Neural progenitor cell (in vitro differentiated cells): ENCODE results near the gene NRG3. TPM values are rescaled to one million over a fixed set of nuclear protein-coding genes. Genes with fewer than 3 reads are reported as not detected.

Experiments
- DNase-seq: peaks from one replicate; pipeline ENCODE4 v3.0.0-alpha.2; 2016; ENCODE audit warnings: low spot score
- H2AFZ ChIP-seq: fragments of 200-600 bp; sonication (generic); replicated peaks from 2 replicates; pipeline ENCODE4 v1.6.1; 2016; ENCODE audit warnings: antibody characterized with exemption
- H3F3A ChIP-seq: fragments of 200-600 bp; sonication (generic); 2 replicates; pipeline ENCODE4 v1.6.1; 2016; ENCODE audit warnings: antibody characterized with exemption, low read depth
- H3K27ac ChIP-seq: fragments of 200-600 bp; sonication (generic); 2 replicates; pipeline ENCODE4 v1.5.1; 2016; ENCODE audit warnings: mild to moderate bottlenecking
- H3K27me3 ChIP-seq: fragments of 200-600 bp; sonication (generic); 2 replicates; pipeline ENCODE4 v1.6.1; 2016; ENCODE audit warnings: mild to moderate bottlenecking, moderate library complexity
- H3K36me3 ChIP-seq: fragments of 200-600 bp; sonication (generic); 2 replicates; pipeline ENCODE4 v1.5.1; 2016
- H3K4me1 ChIP-seq: fragments of 200-600 bp; sonication (generic); 2 replicates; pipeline ENCODE4 v1.6.1; 2016; ENCODE audit warnings: mixed run types
- H3K4me2 ChIP-seq: fragments of 200-600 bp; sonication (generic); 2 replicates; pipeline ENCODE4 v1.6.1; 2016
- H3K4me3 ChIP-seq: fragments of 200-600 bp; sonication (generic); 2 replicates; pipeline ENCODE4 v1.5.1; 2016
- H3K79me2 ChIP-seq: fragments of 200-600 bp; sonication (generic); 2 replicates; pipeline ENCODE4 v1.6.1; 2016; ENCODE audit warnings: low read depth
- H3K9ac ChIP-seq: fragments of 200-600 bp; sonication (generic); 2 replicates; pipeline ENCODE4 v1.6.1; 2016
- H3K9me3 ChIP-seq: fragments of 200-600 bp; sonication (generic); 2 replicates; pipeline ENCODE4 v1.5.1; 2016; ENCODE audit warnings: low read depth
- H4K20me1 ChIP-seq: fragments of 200-600 bp; sonication (generic); 2 replicates; pipeline ENCODE4 v1.6.1; 2016; ENCODE audit warnings: low read depth
- H3K27ac Mint-ChIP-seq: 3 replicates; pipeline ENCODE4 v1.8.0; 2021; ENCODE audit warnings: mixed read lengths
- H3K27me3 Mint-ChIP-seq: 2 replicates; pipeline ENCODE4 v1.8.0; 2022; ENCODE audit warnings: low read depth, mild to moderate bottlenecking, inconsistent platforms, moderate library complexity, mixed read lengths; ENCODE audit not compliant: insufficient read depth
- H3K36me3 Mint-ChIP-seq: 3 replicates; pipeline ENCODE4 v1.8.0; 2021; ENCODE audit warnings: mixed read lengths
- H3K4me1 Mint-ChIP-seq: 3 replicates; pipeline ENCODE4 v1.8.0; 2021; ENCODE audit warnings: mixed read lengths
- H3K4me3 Mint-ChIP-seq: 3 replicates; pipeline ENCODE4 v1.8.0; 2021; ENCODE audit warnings: mild to moderate bottlenecking, moderate library complexity, mixed read lengths
- H3K9me3 Mint-ChIP-seq: 3 replicates; pipeline ENCODE4 v1.8.0; 2020; ENCODE audit warnings: mixed read lengths
- EZH2 ChIP-seq: fragments of 200-600 bp; sonication (generic); IDR thresholded peaks from 2 replicates; pipeline ENCODE4 v1.6.1; 2017; ENCODE audit warnings: antibody characterized with exemption, mild to moderate bottlenecking, moderate library complexity
- EZH2phosphoT487 ChIP-seq: fragments of 200-600 bp; sonication (generic); IDR thresholded peaks from 2 replicates; pipeline ENCODE4 v1.6.1; 2017; ENCODE audit warnings: antibody characterized with exemption
- total RNA-seq: library from RNA; depleted of rRNA; stranded (reverse); fragments of >200 nt; gene quantifications from 2 replicates; pipeline ENCODE4 v1.2.3, GENCODE V29; 2015; ENCODE audit warnings: low replicate concordance
- TF ChIP-seq, protein P1 (sequence below): fragments of 200-600 bp; sonication (generic); IDR thresholded peaks from 2 replicates; pipeline ENCODE4 v1.5.1; 2017; ENCODE audit warnings: antibody characterized with exemption, mild to moderate bottlenecking

The NRG3 gene
- total RNA-seq, 1 donor from 2014 or later: 1.9 TPM

DNA sequence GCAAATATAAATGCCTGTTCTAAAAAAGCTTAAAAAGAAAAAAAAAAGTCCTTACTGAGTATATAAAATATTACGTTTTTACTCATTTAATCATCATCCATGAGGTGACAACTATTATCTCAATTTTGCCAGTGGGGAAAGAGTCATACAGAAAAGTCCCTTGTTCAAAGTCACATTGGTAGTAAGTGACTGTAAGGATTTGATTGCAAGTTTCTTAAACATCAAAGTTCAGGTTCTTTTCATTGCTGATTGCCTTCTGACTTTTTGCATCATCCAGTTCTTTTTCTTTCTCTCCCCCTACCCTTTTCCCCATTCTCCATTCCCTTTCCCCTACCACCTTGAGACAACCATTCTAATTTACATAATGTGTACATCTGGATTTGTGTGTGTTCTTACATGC, 363.3 kb downstream of the NRG3 start:
- Mint-ChIP-seq H3K4me3 (no peak overlapping the region), H3K4me1 (peaks cover 3% of the 10 kb centered on the region), H3K27ac (no peak overlapping the region), H3K9me3 (peaks cover 4% of the 10 kb centered on the region), H3K36me3 (no peaks in the 10 kb centered on the region), H3K27me3 (no peaks in the 10 kb centered on the region)
- no peak for DNase-seq
- Histone ChIP-seq H3K9me3 (no peaks in the 10 kb centered on the region), H3K4me1 (peaks cover 8% of the 10 kb centered on the region), H3K36me3 (no peaks in the 10 kb centered on the region), H3K79me2 (no peaks in the 10 kb centered on the region), H3K4me3 (no peak overlapping the region), H4K20me1 (no peaks in the 10 kb centered on the region), H3K4me2 (no peak overlapping the region), H3K27me3 (no peaks in the 10 kb centered on the region), H2AFZ (no peak overlapping the region), H3K9ac (no peak overlapping the region), H3F3A (no peaks in the 10 kb centered on the region), H3K27ac (no peak overlapping the region)
- TF ChIP-seq, protein P1, sequence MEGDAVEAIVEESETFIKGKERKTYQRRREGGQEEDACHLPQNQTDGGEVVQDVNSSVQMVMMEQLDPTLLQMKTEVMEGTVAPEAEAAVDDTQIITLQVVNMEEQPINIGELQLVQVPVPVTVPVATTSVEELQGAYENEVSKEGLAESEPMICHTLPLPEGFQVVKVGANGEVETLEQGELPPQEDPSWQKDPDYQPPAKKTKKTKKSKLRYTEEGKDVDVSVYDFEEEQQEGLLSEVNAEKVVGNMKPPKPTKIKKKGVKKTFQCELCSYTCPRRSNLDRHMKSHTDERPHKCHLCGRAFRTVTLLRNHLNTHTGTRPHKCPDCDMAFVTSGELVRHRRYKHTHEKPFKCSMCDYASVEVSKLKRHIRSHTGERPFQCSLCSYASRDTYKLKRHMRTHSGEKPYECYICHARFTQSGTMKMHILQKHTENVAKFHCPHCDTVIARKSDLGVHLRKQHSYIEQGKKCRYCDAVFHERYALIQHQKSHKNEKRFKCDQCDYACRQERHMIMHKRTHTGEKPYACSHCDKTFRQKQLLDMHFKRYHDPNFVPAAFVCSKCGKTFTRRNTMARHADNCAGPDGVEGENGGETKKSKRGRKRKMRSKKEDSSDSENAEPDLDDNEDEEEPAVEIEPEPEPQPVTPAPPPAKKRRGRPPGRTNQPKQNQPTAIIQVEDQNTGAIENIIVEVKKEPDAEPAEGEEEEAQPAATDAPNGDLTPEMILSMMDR: no peak
- no peak for TF ChIP-seq EZH2
- no peak for TF ChIP-seq EZH2phosphoT487

DNA sequence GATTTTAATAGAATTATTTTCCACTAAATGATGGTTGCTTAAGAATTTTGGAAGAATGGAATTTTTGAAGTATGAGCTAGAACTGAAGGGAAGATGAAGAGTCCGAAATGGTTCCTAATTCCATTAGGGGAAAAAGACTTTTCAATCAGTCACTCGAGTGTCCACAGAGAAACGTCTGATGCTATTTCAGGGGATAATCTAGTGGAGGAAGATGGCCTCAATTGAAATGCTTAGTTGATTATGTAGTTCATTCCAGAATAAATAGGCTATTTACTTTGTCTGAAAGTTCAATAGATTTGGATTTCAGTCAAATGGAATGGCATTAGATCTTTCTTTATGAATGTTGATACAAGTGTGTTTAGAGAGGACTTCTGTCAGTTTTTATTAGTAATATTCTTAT, 365.4 kb downstream of the NRG3 start:
- H3K27me3 ChIP-seq: no peaks in the 10 kb centered on the region
- DNase-seq: no peak
- Mint-ChIP-seq H3K27me3 (no peaks in the 10 kb centered on the region), H3K4me1 (peaks cover 7% of the 10 kb centered on the region), H3K9me3 (peaks cover 4% of the 10 kb centered on the region), H3K36me3 (peaks cover 1% of the 10 kb centered on the region), H3K27ac (no peak overlapping the region), H3K4me3 (no peak overlapping the region)
- no peaks in the 10 kb centered on the region for H4K20me1 ChIP-seq
- H3K9me3 ChIP-seq: no peaks in the 10 kb centered on the region
- no peak overlapping the region for H3K9ac ChIP-seq
- peaks cover 14% of the 10 kb centered on the region for H3K4me1 ChIP-seq
- no peak overlapping the region for H3K4me3 ChIP-seq
- no peak overlapping the region for H3K4me2 ChIP-seq
- TF ChIP-seq EZH2 (no peak), EZH2phosphoT487 (no peak)
- TF ChIP-seq, protein P1: no peak
- H3F3A ChIP-seq: no peaks in the 10 kb centered on the region
- H3K36me3 ChIP-seq: no peaks in the 10 kb centered on the region
- no peak overlapping the region for H2AFZ ChIP-seq
- no peak overlapping the region for H3K27ac ChIP-seq
- H3K79me2 ChIP-seq: no peaks in the 10 kb centered on the region

DNA sequence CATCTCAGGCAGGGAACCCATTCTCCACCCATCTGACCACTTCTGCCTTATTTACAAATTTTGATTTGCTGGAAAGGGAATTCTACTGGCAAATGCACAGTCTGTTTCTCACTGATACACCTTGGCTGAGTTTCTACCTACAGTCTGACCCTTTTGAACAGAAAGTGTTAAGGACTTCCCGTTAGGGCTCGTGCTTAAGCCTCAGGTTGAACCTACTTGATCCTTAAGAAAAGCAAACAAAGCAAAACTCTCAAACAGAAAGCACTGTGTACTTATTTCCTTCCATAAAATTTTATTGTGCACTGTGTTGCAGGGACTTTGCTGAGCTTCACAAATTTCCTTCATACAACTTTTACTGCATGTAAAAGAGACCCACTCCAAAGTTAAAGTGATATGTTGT, 367.8 kb downstream of the NRG3 start:
- no peak for TF ChIP-seq EZH2phosphoT487
- TF ChIP-seq, protein P1: no peak
- TF ChIP-seq EZH2: no peak
- peaks cover 4% of the 10 kb centered on the region for H3K9me3 Mint-ChIP-seq
- DNase-seq: no peak
- peaks cover 4% of the 10 kb centered on the region for H3K4me1 Mint-ChIP-seq
- no peak overlapping the region for H3K27ac ChIP-seq
- no peaks in the 10 kb centered on the region for H3K27me3 ChIP-seq
- no peaks in the 10 kb centered on the region for H3K9me3 ChIP-seq
- no peaks in the 10 kb centered on the region for H3K79me2 ChIP-seq
- H3K27ac Mint-ChIP-seq: no peak overlapping the region
- H3K4me2 ChIP-seq: no peak overlapping the region
- H4K20me1 ChIP-seq: no peaks in the 10 kb centered on the region
- no peaks in the 10 kb centered on the region for H3F3A ChIP-seq
- H3K4me3 ChIP-seq: no peak overlapping the region
- H3K36me3 Mint-ChIP-seq: peaks cover 1% of the 10 kb centered on the region
- no peak overlapping the region for H3K4me3 Mint-ChIP-seq
- H3K36me3 ChIP-seq: no peaks in the 10 kb centered on the region
- peaks cover 16% of the 10 kb centered on the region for H3K4me1 ChIP-seq
- H2AFZ ChIP-seq: no peak overlapping the region
- H3K9ac ChIP-seq: no peak overlapping the region
- H3K27me3 Mint-ChIP-seq: no peaks in the 10 kb centered on the region
